ENCODE measurements around the gene QSOX1.

GRCh38 chr1:180248731-180249681, 94.3 kb downstream of the QSOX1 start:
- TF ChIP-seq, protein P1, sequence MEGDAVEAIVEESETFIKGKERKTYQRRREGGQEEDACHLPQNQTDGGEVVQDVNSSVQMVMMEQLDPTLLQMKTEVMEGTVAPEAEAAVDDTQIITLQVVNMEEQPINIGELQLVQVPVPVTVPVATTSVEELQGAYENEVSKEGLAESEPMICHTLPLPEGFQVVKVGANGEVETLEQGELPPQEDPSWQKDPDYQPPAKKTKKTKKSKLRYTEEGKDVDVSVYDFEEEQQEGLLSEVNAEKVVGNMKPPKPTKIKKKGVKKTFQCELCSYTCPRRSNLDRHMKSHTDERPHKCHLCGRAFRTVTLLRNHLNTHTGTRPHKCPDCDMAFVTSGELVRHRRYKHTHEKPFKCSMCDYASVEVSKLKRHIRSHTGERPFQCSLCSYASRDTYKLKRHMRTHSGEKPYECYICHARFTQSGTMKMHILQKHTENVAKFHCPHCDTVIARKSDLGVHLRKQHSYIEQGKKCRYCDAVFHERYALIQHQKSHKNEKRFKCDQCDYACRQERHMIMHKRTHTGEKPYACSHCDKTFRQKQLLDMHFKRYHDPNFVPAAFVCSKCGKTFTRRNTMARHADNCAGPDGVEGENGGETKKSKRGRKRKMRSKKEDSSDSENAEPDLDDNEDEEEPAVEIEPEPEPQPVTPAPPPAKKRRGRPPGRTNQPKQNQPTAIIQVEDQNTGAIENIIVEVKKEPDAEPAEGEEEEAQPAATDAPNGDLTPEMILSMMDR (IDR thresholded peaks at IDR 0.05; ENCODE audit: extremely low read depth in 1 of 2, insufficient read depth in 1 of 2, low read depth in 1 of 2, low read length in 2 of 2), result peak in 1 of 2 donors; percentile 6
- no peak for TF ChIP-seq POLR2A (IDR thresholded peaks at IDR 0.05; ENCODE audit: low read depth, low read length)
- TF ChIP-seq EZH2 (IDR thresholded peaks at IDR 0.05; ENCODE audit: borderline replicate concordance, low read depth, low read length, severe bottlenecking), result no peak
- TF ChIP-seq JUN (IDR thresholded peaks at IDR 0.05; ENCODE audit: borderline replicate concordance, insufficient read depth, insufficient read length, low read depth), result no peak
- no peak for TF ChIP-seq POLR2AphosphoS5 (IDR thresholded peaks at IDR 0.05; ENCODE audit: insufficient read depth, low read depth, low read length)
- TF ChIP-seq, protein P2, sequence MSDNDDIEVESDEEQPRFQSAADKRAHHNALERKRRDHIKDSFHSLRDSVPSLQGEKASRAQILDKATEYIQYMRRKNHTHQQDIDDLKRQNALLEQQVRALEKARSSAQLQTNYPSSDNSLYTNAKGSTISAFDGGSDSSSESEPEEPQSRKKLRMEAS (IDR thresholded peaks at IDR 0.05; ENCODE audit: insufficient read depth, insufficient read length), result no peak
- TF ChIP-seq GATA2 (IDR thresholded peaks at IDR 0.05; ENCODE audit: insufficient read depth, insufficient read length, low read depth, low read length), result no peak
- no peak for TF ChIP-seq MYC (IDR thresholded peaks at IDR 0.05; ENCODE audit: low read depth, low read length)

Data from endothelial cell of umbilical vein (primary cell).